NCI-H1436 (cell line): ENCODE data around the gene XAGE2.
"Not testable (repeated sequence)": the region's sequence is repeated elsewhere in the genome, so short reads cannot be mapped to it uniquely, and the experiment has no call there.

Source experiments
- DNase-seq: peaks from one replicate; lab custom pipeline; 2025; lab: John Stamatoyannopoulos, UW

The XAGE2 gene, protein sequence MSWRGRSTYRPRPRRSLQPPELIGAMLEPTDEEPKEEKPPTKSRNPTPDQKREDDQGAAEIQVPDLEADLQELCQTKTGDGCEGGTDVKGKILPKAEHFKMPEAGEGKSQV

DNA sequence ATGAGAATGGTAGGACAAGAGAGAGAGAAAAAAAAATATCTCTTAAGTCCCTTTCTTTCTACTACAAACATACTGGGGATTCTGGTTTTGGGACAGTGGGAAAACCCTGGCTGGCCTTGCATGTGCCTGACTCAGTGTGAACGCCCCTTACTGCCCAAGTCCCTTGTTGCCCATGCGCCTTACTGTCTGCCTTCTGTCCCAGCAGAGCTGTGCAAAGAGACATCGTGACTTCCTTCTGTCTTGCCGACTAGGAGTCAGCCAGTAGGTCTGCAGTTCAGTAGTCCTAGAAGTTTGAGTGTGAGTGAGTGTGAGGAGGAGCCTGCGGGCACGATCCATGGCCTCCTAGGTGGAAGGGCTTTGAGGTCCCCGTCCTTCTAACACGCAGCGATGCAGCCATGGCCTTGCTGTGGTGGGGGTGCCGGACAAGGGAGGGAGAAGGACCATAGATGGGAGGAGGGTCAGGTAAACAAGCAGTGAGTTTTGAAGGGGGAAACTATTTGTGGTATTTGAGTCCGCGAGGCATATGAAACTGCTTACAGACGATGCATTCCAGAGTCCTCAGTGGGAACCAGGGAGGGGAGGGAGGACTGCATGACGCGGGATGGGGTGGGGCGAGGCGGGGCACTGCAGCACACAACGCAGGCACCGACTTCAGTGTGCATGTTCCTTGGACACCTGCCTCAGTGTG is at the start of gene XAGE2:
XAGE2 (plus strand) TSS at position 654 of the 688 bp plus-strand sequence. CDS start 994 bp downstream, outside the sequence.
- DNase-seq = no peak

DNA sequence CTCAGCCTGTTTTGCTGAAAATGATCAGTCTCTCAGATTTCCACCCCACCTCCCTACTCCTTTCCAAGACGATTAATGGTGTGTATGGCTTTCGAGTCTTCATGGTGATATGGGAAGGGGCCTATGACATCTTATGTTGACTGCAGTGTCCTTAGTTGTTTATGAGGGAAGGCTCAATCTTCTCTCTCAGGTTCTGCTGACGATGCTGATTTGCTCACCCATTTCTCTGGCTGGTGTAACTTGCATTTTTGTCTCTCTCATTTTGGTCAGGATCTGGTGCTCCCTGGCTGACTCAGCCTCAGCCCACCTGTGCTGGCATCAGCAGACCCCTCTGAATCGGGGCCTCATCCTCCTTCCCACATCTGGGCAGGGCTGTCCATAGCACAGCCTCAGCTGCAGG is 31.4 kb upstream of the XAGE2 start:
- DNase-seq = no peak

DNA sequence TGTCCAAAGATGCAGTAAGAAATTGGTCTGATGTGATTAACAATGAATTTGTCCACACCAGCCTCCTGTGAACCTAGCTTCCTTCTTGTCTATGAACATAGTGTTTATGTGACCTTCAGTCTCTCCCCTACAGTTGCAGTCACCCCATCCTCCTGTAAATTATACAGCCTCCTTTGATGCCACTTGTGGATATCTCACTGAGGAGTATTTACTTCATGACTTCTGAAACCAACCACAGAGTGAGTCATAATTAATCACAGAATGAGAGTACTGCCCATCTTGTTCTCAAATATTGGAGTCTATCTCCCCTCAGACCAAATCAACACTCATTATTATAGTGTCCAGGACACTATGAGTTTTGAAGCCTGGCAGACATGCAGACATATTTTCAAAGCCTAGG is 27.3 kb upstream of the XAGE2 start:
- no peak for DNase-seq

DNA sequence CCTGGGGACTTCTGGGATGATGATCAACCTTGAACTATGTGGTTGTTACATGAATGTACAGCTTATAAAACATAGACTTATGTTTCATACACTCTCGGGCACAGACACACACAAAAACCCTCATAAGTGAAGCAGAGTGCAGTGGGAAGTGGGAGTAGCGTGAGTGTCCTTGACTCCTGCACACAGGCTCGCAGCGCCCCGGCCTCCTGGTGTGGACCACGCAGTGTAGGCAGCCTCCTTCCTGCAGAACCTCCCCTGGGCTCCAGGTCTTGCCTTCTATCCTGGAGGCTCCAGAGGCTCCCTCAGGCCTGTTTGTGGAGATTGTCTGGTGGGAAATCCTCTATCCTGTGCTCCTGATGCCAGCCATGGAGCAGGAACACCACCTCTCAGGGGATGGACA is 25.7 kb upstream of the XAGE2 start:
- not testable (repeated sequence) for DNase-seq

DNA sequence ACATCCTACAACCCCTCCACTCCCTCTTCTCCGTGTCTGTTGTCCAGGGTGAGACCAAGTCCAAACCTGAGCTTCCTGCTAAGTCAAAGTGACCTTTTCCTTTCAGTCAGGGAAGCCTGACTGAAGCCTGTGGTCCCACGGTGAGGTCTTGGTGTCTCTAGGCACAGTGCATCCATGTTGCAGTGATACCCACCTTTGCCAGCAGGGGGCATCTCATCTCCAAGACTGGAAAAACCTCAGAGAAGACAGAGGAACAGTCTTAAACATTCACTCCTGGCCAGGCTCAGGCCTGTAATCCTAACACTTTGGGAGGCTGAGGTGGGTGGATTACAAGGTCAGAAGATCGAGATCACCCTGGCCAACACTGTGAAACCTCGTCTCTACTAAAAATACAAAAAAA is 23.4 kb upstream of the XAGE2 start:
- not testable (repeated sequence) for DNase-seq

DNA sequence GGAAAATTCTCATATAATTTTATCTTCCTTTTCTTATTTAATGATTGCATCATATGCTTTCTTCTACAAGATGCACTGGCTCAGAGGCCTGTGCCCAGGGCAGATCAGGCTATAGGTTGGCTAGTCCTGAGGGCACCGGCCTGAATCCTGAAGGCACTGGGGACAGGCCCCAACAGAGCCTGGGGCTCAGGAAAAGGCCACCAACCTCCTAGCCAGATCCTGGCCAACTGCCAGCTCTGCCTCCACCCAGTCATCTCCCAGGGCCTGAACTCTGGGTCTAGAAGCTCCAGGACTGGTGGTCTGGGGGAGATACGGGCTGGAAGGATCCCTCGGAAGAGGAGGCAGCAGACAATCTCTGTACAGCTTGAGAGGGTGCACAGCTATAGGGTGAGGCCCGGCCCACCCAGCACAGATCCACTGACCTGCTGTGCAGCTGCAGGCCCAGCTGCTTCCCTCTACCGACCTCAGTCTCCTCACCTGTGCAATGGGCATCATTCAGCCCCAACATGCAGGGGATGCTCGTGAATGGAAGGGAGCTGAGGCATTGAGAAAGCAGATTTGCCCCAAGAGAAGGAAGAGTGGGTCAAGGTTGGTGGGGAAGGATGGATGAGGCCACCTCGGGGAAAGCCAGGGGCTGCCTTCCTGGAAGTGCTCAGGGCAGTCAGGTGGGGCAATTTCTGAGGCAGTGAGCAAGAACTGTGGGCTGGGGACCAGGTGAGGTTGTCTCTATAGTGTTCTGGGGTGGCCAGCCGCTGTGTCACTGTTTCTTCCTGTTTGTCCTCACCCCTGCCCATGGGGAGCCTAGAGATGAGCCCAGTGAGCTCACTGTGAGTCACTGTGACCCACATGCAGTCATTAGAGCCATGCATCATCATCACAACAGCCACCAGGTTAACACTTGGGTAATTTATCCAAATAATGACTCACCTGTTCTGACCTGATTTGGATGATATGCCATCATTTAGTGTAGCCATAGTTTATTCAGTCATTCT is 22.4 kb upstream of the XAGE2 start:
- no peak for DNase-seq

DNA sequence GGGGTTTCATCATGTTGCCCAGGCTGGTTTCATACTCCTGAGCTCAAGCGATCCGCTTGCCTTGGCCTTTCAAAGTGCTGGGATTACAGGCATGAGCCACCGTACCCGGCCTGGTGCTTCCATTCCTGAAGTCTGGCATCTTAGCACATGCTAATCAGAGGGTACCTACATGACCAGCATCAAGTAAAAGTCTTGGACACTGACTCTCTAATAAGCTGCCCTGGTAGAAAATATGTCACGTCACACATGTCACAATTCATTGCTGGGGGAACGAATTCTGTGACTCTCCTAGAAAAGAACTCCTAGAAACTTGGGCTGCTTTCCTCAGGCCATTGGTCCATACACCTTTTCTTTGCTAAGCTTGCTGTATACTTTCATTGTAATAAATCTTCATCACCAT is 19.1 kb upstream of the XAGE2 start:
- DNase-seq = no peak

DNA sequence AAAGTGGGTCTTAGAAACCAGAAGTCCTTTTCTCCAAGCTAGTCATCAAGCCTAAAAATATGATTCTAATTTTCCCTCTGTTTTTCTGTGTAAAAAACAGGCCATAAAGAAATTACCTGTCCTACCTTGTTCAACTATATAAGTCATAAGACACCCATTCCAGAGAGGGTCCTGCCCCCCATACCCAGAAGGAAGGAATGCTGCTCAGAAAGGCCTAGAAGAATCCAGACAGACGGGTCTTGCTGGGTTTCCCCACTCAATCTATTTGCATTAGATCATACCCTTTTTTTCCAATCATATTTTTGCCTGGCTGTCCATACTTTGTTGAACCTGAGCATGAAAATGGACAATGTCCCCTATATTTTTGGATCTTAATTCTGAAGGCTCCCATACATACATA is 16.3 kb upstream of the XAGE2 start:
- DNase-seq = no peak

DNA sequence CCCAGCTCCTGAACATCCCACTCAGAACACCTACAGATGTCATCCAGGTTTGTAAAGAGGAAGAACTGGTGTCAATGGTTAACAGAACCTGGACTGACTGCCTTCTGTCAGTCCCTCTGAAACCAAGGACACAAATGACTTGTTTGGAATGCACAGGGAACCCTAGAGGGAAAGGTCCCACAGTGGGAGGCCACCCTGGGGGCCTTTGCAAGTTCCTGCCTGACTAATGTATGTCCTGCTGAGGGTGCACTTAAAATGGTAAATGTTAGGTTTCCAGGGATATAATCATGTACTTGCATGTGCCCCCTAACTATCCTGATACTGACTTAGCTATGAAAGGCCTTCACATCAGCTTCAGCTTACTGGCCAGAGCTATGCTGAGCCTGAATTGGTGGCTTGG is 15.0 kb upstream of the XAGE2 start:
- DNase-seq = no peak

DNA sequence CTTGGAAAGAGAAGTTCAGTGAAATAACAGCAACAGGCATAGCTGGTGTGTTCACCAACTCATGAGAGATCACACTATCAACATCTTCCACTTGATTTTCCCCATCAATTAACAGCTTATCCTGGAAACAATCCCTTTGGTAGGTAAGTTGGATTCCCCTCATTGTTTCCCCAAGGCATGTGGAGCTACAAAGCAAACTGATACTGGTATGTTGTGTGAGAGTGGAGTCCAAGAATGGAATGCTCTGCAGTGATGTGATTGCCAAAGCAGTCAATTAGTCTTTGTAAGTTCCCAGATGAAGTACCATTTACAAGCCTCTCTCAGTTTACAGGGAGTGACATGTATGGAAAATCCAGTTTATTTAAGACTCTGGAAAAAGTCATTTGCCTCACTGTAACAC is 13.7 kb upstream of the XAGE2 start:
- no peak for DNase-seq

DNA sequence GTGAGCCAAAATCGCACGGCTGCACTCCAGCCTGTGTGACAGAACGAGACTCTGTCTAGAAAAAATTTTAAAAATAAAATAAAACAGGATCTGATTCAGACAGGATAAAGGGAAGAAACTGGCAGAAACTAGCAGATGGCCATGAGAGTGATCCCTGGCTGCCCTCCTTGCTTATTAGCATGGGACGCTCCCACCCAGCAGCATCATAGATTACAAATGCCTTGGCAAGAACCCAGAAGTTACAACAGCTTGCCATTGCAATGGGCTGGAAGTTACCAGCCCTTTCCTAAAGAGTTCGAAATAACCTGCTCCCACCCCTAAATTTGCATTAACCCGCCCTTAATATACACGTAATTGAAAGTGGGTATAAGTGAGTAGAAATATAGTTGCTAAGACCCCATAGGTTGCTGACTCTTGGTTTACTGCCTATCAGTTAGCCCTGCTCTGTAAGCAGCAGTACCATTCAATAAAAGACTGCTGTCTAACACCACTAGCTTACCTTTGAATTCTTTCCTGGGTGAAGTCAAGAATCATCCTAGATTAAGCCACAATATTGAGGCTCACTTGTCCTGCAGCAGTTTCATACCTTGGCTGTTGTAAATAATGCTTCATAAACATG is 9.1 kb upstream of the XAGE2 start:
- no peak for DNase-seq

DNA sequence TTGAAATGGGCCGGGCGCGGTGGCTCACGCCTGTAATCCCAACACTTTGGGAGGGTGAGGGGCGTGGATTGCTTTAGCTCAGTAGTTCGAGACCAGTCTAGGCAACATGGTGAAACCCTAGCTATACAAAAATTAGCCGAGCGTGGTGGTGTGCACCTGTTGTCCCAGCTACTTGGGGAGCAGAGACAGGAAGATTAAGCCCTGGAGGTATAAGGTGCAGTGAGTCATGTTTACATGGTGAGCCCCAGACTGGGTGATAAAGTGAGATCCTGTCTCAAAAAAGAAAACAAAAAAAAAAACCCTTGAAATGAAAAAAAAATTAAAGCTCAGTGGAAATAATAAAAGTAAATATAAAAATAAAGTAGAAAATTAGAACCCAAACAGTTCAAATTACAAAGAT is 6.9 kb upstream of the XAGE2 start:
- no peak for DNase-seq

DNA sequence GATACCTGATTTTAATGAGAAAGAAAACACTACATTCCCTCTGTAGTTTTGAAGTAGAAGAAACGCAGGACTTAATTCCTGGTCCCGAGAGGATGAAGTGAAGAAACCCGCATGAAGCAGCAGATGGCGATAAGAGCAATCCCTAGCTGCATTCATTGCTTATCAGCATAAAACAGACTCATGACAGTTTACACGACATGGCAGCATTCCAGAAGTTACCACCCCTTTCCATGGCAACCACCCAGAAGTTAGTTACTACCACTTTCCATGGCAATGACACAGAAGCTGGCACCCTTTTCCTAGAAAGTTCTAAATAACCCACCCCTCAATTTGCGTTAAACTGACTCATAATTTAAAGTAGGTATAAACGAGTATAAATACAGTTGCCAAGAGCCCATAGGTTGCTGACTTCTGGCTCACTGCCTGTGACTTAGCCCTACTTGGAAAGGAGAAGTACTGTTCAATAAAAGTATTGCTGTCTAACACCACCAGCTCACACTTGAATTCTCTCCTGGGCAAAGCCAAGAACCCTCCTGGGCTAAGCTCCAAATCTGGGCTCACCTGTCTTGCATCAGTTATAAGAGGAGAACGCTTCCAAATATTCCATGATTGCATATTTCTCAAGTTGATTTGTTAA is 5.5 kb upstream of the XAGE2 start:
- no peak for DNase-seq

DNA sequence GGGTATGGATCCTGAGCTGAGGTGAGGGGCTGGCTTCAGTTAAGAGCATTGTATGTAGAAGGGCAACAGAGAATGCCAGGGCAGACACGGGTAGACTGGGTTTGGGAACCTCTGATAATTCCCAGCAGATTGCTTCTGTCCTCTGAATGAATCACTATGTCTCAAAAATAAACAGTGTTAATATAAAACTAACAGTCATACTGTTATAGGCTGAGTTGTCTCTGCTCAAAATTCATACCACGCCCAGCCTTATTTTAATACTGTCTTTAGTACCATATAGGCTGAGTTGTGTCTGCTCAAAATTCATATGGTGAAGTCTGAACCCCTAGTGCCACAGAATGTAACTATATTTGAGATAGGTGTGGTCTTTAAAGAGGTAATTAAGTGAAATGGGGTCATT is 10.0 kb downstream of the XAGE2 start:
- DNase-seq = no peak

DNA sequence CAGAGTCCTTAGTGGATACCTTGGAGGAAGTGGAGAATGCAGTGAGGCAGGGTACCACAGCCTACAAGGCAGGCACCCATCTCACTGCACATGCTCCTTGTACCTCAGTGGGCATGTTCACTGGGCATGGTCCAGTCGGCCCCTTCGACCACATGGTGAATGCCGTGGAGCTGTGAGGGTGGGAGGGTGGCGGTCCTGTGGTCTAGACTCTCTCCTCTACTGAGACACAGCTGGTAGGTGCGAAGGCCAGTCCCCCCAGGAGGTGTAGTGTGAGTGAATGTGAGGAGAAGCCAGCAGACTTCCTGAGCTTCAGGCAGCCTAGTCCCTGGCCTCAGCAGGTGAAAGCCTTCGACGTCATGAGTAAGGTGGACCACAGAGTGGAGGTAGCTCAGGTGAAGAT is 12.2 kb downstream of the XAGE2 start:
- DNase-seq = no peak

DNA sequence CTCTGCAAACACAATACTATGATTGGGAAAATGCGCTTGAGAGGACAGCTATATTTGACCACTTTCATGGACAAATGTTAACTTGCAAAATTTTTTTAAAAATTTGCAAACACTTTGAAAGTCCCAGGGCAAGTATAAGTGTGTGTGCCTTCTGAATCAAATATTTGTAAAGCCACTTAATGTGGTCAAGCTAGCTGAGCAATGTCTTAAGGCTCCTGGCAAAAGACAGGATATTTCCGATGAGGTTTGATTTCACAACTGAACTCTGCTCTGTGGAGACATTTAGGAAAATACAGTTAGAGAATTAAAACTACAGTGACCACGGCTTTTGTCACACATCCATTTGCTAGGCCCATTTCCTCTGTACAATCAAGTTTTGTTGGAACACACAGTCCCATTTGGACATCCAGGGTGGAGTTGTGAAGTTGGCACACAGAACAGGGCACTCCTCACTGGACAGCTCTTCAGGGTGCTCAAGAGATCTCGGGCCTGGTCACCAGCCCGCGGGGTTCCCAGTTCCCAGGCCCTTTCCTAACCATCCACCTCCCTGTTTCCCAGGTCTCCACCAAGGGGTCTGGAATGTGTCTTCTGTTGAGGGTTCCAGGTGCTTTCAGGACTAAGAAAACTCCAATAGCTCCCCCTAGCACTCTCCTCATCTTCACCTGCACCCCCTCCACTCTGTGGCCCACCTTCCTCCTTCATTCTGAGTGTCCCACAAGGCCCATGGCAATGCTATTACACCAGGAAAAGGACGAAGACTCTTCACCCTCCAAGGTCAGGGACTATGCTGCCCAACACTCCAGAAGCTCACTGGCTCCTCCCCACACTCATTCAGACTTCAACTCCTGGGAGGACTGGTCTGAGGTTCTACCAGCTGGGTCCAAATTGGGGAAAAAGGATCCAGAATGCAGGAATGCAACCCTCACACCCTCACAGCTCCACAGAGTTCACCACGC is 41.9 kb downstream of the XAGE2 start:
- DNase-seq = no peak

DNA sequence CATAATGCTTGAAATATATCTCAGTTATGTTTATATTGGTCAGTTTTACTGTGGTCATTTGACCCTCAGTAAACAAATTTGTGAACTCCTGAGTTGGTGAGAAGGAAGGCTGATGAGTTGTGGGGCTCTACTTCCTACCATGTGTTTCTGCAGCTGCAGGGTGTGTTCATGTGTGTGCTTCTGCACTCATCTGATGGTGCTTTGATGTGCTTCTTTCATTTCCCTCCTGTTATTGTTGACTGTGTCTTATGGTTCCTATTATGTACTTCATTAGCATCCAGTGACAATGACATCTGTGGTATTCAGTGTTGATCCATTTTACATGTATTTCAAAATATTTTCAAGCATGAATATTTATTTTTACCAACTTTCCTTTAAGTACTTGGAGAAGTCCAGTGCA is 46.5 kb downstream of the XAGE2 start:
- DNase-seq = no peak

DNA sequence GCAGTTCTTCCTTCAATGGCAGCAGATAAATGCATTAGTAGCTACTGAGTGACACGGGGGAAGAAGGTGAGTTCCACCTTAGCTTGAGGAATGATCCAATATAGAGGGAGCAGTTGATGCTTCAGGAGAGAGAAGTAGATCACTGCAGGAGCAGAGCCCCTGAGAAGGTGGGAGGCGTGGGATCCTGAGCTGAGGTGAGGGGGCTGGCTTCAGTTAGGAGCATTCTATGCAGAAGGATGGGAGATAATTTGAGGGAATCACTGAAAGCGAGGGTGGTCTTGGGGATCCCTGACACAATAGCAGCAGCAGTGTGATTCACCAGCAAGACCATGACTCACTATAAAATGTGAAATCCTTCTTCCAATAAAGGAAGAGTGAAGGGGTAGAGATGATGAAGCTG is 48.0 kb downstream of the XAGE2 start:
- DNase-seq = no peak

DNA sequence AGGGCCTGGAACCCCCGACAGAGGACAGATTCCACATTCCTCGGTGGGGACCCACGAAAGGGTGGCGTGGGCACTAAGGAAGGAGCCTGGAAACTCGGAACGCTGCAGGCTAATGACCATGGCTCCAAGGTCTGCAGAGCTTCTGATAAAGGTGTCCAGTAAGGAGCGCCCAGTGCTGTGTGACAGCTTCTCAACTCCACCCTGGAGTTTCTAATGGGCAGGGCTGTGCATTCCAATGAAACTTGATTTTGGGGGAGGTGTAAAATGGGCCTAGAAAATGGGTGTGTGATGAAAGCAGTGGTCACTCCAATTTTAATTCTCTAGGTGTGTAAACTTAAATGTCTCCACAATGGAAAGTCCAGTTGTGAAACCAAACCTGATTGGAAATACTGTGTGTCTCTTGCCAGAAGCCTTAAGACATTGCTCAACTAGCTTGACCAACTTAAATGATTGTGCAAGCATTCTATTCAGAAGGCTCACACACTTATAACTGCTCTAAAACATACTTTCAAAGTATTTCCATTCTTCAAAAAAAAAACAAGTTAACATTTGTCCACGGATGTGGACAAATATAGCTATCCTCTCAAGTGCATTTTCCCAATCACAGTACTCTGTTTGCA is 52.1 kb downstream of the XAGE2 start:
- no peak for DNase-seq

DNA sequence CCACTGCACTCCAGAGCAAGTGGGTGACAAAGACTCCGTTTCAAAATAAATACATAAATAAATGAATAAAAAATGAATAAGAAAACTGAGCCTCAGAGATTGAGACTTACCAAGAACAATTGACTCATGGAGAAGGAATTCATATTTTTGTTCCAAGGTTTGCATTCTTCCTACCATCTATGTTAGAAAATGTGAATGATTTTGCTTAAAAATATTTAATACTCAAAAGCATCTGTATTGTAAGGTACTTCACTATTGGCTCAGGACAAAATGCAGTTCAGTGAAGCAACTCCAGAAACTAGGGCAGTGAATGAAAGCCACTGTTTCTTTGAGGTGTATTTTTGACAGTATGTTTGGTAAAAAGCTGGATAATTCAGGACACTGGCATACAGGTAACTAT is 54.1 kb downstream of the XAGE2 start:
- DNase-seq = no peak

DNA sequence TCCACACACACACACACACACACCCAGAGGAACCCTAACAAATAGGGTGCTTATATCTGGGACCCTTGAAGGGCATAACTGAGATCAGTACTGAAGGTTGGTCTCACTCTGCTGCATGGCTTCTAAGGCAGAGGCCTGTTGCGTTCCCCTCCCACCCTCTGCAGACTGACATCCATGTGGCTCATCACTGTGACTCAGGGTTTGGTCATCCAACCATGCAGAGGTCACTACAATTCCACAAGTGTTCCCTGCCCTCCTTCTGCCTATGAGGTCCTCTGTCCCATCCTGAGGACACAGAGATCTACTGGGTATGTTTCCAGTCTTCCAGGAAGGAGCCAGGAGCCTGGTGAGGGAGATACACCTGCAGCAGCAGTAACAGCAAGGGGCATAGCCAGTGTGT is 55.8 kb downstream of the XAGE2 start:
- no peak for DNase-seq
